GM18507 (cell line): Measurements from ENCODE around the gene CTNNA2.

Experiments
- DNase-seq: peaks from one replicate; pipeline ENCODE4 v3.0.0; 2011; ENCODE audit warnings: low read depth; ENCODE audit not compliant: insufficient read length; ENCODE audit errors: extremely low spot score
- FAIRE-seq: peaks from 2 replicates; lab custom pipeline; 2011; peaks lifted over from hg19 to GRCh38; lab: Jason Lieb, UNC

CTNNA2 gene

DNA sequence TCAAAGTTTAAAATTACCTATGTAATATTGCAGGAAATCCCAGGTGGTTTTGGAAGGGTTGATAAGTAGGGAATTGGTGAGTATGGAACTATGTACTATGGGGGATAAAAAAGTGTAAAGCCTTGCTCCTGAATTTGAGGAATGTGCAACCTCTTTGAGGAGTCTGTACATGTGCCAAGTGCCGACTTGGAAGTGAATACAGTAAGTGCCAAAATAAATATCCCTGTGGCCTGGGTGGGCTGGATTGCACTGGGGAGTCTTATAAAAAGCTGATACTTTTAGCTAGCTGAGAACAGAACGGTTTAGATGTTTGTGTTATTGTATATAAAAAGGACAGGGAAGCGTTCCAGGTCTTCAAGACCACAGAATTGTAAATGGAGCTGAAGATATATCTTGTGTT is 1108.8 kb downstream of the CTNNA2 start:
- FAIRE-seq = no peak
- no peak for DNase-seq

DNA sequence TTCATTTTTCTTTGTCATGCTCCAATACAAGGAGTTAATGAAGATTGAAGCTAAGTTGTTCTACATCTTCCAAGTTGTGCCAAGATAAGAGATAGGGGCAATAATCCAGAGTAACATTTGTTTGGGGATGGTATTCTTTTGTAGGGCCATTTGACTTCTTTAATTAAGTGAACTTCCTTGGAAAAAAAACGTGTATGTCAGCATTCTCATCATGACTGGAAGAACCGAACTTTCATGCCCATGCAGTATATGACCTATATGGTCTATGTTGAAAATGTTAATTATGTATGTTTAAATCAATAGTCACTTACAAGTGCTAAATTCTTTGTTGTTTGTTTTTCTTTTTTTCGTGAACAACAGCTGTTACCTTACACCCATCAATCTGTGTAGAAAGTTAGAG is 1111.2 kb downstream of the CTNNA2 start:
- FAIRE-seq (no peak), DNase-seq (no peak)

GRCh38 chr2:80634590-80634989 is 1121.7 kb downstream of the CTNNA2 start:
- no peak for DNase-seq

GRCh38 chr2:80638783-80639182 is 1125.9 kb downstream of the CTNNA2 start:
- no peak for DNase-seq
- FAIRE-seq = no peak

More at GRCh38 chr2:80634590-80634989, 1121.7 kb downstream of the CTNNA2 start:
- no peak for FAIRE-seq

GRCh38 chr2:80642465-80642864 is 1129.6 kb downstream of the CTNNA2 start:
- DNase-seq = no peak
- FAIRE-seq = no peak

- DNase-seq (no peak), FAIRE-seq (no peak)
Measured at GRCh38 chr2:80643598-80643997, 1130.7 kb downstream of the CTNNA2 start.

DNA sequence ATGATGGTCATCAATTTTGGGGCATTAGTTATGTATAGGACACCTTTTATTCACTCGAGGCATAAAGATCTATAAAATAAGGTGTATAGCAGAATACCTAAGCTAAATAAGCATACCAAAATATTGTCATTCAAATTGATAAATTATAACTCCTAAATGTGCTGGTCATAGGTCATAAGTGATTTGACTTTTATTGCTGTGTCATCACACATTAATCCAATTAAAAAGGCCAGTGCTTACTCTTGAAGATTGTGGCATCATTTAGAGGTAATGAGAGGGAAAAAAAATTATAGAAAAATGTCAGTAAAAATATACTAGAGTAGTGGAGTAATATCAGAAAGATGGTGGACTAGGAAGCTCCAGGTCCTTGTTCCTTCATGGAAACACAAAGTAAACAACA is 1138.6 kb downstream of the CTNNA2 start:
- no peak for DNase-seq
- no peak for FAIRE-seq

DNA sequence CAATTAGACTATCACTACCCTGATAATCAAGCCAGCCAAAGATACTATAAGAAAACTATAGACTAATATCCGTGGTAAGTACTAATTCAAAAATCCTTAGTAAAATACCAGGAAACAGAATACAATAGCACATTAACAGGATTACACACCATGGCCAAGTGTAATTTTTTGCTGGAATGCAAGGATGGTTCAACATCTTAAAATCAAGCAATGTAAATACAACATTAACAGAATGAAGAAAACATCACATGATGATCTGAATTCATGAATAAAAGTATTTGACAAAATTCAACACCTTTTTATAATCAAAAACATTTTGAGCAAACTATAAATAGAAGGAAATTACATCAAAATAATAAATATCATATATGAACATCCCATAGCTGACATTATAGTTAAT is 1142.4 kb downstream of the CTNNA2 start:
- FAIRE-seq (no peak), DNase-seq (no peak)

GRCh38 chr2:80670763-80671162 is 1157.9 kb downstream of the CTNNA2 start:
- no peak for FAIRE-seq

DNA sequence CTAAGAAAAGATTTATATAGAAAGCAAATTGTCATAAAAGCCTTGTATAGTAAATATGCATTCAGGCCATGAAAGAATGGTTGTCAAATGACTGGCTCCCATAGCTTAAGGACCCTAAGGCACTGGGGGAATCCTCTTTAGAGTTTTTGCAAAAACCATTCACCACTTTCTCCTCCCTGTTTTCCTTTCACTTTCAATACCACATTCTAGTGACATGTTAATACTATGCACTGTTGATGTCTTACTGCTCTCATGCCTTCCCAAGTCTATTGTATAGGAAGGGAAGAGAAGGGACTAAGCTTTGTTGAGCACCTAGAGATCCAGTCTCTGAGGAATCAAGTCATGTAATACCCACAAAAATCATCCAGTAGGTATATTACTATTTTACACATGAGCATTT is 1174.7 kb downstream of the CTNNA2 start:
- no peak for FAIRE-seq
- DNase-seq = no peak

More at GRCh38 chr2:80670763-80671162, 1157.9 kb downstream of the CTNNA2 start:
- no peak for DNase-seq

DNA sequence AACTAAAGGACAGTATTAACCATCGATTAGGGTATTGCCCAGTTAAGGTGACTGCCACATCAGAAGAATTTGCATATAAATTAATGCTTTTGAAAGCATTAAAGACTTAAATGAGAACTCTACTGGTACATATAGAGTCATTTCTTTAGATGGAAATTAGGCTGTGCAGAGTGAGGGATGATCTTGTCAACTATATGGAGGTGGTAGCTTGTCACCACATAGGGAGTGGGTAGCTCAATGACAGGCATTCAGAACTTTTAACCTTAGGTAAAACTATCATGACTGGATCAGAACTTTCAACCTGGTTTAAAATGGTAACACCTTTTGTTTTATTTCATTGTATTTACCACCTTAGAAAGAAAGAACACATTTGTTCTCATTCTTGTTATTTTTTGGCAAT is 1176.3 kb downstream of the CTNNA2 start:
- FAIRE-seq = no peak

More for the DNA sequence above, 1176.3 kb downstream of the CTNNA2 start:
- no peak for DNase-seq
